ENCODE measurements around the gene PCBP4.
A peak's percentile ranks its signal among the peaks of the same experiment; 100 is the strongest.

Gene PCBP4

GRCh38 chr3:52014613-52015012 lies 47.4 kb upstream of the PCBP4 start:
- peak; percentile 74 for ATAC-seq
- TF ChIP-seq RARB (CRISPR knock-in tag; IDR thresholded peaks at IDR 0.05) (no peak), ZNF8 (CRISPR knock-in tag; IDR thresholded peaks at IDR 0.05) (no peak), PATZ1 (CRISPR knock-in tag; IDR thresholded peaks at IDR 0.05; ENCODE audit: borderline replicate concordance) (no peak), ZNF70 (CRISPR knock-in tag; IDR thresholded peaks at IDR 0.05) (no peak), ARNTL (CRISPR knock-in tag; IDR thresholded peaks at IDR 0.05; ENCODE audit: borderline replicate concordance, low read depth) (no peak), CREB5 (CRISPR knock-in tag; IDR thresholded peaks at IDR 0.05; ENCODE audit: low read depth) (no peak), SNAI2 (CRISPR knock-in tag; IDR thresholded peaks at IDR 0.05) (no peak), ZFP30 (CRISPR knock-in tag; IDR thresholded peaks at IDR 0.05) (no peak), ZC3H10 (CRISPR knock-in tag; IDR thresholded peaks at IDR 0.05) (no peak), ISL1 (CRISPR knock-in tag; IDR thresholded peaks at IDR 0.05) (no peak), GLIS3 (CRISPR knock-in tag; IDR thresholded peaks at IDR 0.05) (no peak), ZFP3 (CRISPR knock-in tag; IDR thresholded peaks at IDR 0.05) (no peak)

- ATAC-seq = peak; percentile 58
- TF ChIP-seq RARB (CRISPR knock-in tag; IDR thresholded peaks at IDR 0.05) (no peak), ESRRG (CRISPR knock-in tag; IDR thresholded peaks at IDR 0.05) (no peak), CSRNP3 (CRISPR knock-in tag; IDR thresholded peaks at IDR 0.05) (no peak), CSDC2 (CRISPR knock-in tag; IDR thresholded peaks at IDR 0.05) (no peak), GLIS3 (CRISPR knock-in tag; IDR thresholded peaks at IDR 0.05) (no peak), BACH2 (CRISPR knock-in tag; IDR thresholded peaks at IDR 0.05; ENCODE audit: borderline replicate concordance) (no peak), PATZ1 (CRISPR knock-in tag; IDR thresholded peaks at IDR 0.05; ENCODE audit: borderline replicate concordance) (no peak), PPARA (CRISPR knock-in tag; IDR thresholded peaks at IDR 0.05; ENCODE audit: borderline replicate concordance) (no peak), TOX (CRISPR knock-in tag; IDR thresholded peaks at IDR 0.05; ENCODE audit: borderline replicate concordance) (no peak), ARNTL (CRISPR knock-in tag; IDR thresholded peaks at IDR 0.05; ENCODE audit: borderline replicate concordance, low read depth) (no peak), TCF4 (CRISPR knock-in tag; IDR thresholded peaks at IDR 0.05; ENCODE audit: borderline replicate concordance) (no peak), ZNF8 (CRISPR knock-in tag; IDR thresholded peaks at IDR 0.05) (no peak), ISL1 (CRISPR knock-in tag; IDR thresholded peaks at IDR 0.05) (no peak), SNAI2 (CRISPR knock-in tag; IDR thresholded peaks at IDR 0.05) (no peak), POU6F1 (CRISPR knock-in tag; IDR thresholded peaks at IDR 0.05; ENCODE audit: borderline replicate concordance, low read depth) (no peak), ZC3H10 (CRISPR knock-in tag; IDR thresholded peaks at IDR 0.05) (no peak), CREB5 (CRISPR knock-in tag; IDR thresholded peaks at IDR 0.05; ENCODE audit: low read depth) (no peak)
These were observed 46.7 kb upstream of the PCBP4 start for GRCh38 chr3:52013802-52014598.

Data from SK-N-SH treated with all-trans-retinoic acid at 6 μM for 48 hours (cell line).